HG03175 (cell line): ENCODE measurements around the gene SH3PXD2B.

ENCODE experiments used
- ATAC-seq: cut with Tn5 transposase; IDR thresholded peaks from one replicate; pipeline ENCODE4 v1.9.1; 2021; ENCODE audit warnings: mild to moderate bottlenecking, moderate library complexity; ENCODE audit not compliant: unreplicated experiment

Gene SH3PXD2B

GRCh38 chr5:172437445-172438318 lies 16.6 kb downstream of the SH3PXD2B start:
- ATAC-seq = no peak

DNA sequence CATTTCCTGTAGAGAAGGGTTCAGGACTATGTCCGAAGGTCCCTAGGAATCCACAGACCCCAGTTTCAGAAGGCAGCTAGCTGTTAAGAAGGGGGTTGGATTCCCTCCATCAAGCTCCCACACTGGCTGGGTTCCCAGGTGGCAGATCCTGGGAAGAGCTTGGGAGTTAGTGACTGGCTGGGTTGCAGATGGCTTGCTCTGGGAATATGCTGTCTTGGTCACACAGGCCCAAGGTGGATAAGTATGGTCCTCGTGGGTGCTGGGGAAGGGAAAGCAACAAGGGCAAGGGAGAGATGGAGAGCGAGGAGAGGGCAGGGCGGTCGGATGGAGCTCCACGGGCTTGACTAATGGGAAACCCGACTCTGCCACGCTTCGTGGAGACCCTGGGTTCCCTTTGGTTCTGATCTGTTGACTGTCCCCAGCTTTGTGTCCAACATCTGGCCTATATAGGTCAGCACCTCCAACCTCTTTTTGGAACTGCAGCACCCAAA lies 17.4 kb downstream of the SH3PXD2B start:
- ATAC-seq = no peak

- ATAC-seq = no peak
These were observed 18.0 kb downstream of the SH3PXD2B start for GRCh38 chr5:172436078-172436878.

- ATAC-seq = no peak
These were observed 18.8 kb downstream of the SH3PXD2B start for GRCh38 chr5:172435362-172436077.

DNA sequence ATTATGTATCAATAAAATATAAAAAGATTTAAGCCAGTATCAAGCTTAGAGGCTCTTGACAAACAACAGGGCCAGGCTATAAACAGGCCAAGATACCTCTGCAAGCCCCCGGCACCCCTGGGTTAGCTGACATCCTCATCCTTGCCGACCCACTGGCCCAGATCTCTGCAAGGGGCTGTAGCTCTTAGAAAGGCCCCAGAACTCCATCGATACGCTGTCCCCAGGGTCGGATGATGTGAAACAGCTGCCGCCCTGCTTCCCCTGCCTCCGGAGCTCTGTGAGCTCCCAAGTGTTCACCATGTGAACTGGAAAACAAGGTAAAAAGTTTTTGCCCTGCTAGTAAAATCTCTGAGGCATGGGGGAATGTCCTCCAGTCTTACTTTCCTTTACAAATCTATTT lies 20.1 kb downstream of the SH3PXD2B start:
- ATAC-seq = no peak

DNA sequence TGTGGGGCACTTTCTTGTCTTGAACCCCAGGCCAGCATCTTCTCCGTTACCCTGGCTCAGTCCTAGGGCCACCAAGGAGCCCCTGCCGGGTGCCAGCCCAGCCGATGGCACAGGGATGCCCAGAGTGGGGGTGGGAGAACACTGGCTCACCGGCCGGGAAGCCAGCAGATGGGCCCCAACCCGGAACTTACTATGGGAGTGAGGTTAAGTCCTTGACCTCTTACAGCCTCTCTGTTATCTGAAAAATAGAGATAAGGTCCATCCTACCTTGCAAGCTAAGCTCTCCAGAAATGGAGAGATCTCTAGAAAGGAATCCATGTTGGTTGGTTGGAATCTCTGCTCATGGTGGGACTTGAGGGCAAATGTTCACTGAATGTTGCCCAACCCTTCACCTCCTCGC lies 20.8 kb downstream of the SH3PXD2B start:
- ATAC-seq = no peak

DNA sequence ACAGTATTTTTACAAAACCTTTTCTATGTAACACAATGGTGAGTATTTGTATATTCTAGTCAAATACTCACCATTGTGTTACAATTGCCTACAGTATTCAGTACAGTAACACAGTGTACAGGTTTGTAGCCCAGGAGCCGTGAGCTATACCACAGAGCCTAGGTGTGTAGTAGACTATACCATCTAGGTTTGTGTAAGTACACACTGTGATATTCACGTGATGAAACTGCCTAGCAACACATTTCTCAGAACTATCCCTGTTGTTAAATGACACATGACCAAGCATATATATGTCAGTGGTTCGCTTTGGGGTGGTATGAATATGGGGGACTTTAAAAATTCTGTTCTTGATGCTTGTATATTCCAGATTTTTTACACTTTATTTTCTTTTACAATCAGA lies 21.3 kb downstream of the SH3PXD2B start:
- ATAC-seq = no peak

GRCh38 chr5:172430354-172430753 lies 24.0 kb downstream of the SH3PXD2B start:
- no peak for ATAC-seq

- ATAC-seq = no peak
These were observed 25.0 kb downstream of the SH3PXD2B start for GRCh38 chr5:172429201-172429940.

- ATAC-seq = no peak
These were observed 25.8 kb downstream of the SH3PXD2B start for GRCh38 chr5:172428224-172429166.

GRCh38 chr5:172427202-172427601 lies 27.1 kb downstream of the SH3PXD2B start:
- ATAC-seq = no peak

DNA sequence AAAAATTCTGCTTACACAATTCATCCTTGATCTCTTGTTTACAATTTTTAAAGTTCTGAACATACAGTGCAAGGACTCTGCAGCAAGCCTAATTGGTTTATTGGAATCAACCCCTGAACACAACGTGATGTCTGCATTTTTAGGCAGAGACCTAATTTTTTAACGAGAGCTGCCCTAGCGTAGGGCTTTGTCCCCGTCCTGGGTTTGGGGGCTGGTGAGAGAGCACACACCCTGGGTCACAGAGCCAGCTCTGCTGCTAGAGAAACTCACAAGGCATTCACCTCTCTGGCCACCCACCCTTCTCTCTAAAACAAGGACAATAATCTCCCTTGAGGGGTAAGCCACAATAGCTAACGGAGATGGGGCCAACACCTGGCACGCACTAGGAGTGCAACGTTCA lies 28.2 kb downstream of the SH3PXD2B start:
- no peak for ATAC-seq

GRCh38 chr5:172425402-172425801 lies 28.9 kb downstream of the SH3PXD2B start:
- ATAC-seq = no peak

GRCh38 chr5:172424808-172425207 lies 29.5 kb downstream of the SH3PXD2B start:
- ATAC-seq = no peak

- no peak for ATAC-seq
These were observed 30.2 kb downstream of the SH3PXD2B start for GRCh38 chr5:172424111-172424490.

GRCh38 chr5:172423379-172424110 lies 30.8 kb downstream of the SH3PXD2B start:
- ATAC-seq = no peak

DNA sequence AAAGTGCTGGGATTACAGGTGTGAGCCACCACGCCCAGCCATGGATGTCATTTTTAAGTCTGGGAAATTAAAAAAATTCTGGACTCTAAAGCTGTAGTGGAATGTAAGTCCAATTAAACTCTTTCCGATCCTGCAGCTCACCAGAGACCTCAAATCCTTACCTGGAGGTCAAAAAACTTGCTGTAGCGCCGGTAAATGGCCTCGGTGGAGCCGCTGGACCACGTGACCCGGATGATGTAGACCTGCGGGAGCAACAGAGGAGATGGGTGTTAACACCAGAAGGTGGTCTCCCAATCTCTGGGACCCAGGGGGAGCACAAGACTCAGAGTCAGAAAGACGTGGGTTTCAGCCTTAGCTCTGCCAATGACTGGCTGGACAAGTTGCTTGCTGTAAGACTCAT lies 32.1 kb downstream of the SH3PXD2B start:
- ATAC-seq = no peak

- no peak for ATAC-seq
These were observed 33.3 kb downstream of the SH3PXD2B start for GRCh38 chr5:172421020-172421419.
